NCI-H2196 treated with DMSO at 0.1 percent for 48 hours (cell line): ENCODE data around the gene KDM7A.
"Not testable (repeated sequence)": the region's sequence is repeated elsewhere in the genome, so short reads cannot be mapped to it uniquely, and the experiment has no call there.

Experiments used
- DNase-seq: peaks from one replicate; lab custom pipeline; 2025; ENCODE audit not compliant: unreplicated experiment; lab: John Stamatoyannopoulos, UW

Gene KDM7A

DNA sequence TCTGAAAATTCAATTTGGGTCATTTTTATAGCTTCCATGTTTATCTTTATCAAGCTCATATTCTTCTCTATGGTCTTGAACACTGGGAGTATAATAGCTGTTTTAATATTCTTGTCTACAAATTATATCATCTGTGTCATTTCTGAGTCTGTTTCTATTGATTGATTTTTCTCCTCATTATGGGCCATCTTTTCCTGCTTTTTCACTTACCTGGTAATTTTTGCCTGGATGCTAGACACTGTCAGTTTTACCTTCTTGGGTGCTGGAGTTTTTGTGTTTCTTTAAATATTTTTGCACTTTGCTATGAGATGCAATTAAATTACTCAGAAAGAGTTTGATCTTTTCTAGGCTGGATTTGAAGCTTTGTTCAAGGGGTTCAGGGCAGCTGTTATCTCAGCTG is 26.8 kb upstream of the KDM7A start:
- no peak for DNase-seq

DNA sequence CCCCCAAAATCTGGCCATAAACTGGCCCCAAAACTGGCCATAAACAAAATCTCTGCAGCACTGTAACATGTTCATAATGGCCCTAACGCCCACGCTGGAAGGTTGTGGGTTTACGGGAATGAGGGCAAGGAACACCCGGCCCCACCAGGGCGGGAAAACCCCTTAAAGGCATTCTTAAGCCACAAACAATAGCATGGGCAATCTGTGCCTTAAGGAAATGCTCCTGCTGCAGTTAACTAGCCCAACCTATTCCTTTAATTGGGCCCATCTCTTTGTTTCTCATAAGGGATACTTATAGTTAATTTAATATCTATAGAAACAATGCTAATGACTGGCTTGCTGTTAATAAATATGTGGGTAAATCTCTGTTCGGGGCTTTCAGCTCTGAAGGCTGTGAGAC is 26.2 kb upstream of the KDM7A start:
- not testable (repeated sequence) for DNase-seq

DNA sequence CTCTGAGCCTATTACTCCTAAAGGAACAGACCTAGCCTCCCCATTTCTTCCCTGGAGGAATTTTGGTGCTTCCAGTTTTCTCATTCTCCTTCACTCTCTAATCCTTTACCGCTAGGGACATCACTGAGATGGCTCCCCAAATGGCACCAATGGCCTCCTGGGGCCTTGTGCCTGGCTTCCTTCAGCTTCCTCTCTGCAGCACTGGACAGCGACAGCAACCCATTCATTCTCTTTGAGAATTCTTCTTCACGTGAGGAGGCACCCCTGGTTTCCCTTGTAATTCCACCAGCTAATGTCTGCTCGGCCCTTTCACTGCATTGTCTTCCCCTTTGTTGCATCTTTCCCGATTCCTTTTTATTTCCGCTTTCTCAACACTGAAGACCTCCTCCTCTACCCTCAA is 24.6 kb upstream of the KDM7A start:
- DNase-seq = no peak

- DNase-seq = no peak
These were observed 23.5 kb upstream of the KDM7A start for GRCh38 chr7:140200061-140200989.

DNA sequence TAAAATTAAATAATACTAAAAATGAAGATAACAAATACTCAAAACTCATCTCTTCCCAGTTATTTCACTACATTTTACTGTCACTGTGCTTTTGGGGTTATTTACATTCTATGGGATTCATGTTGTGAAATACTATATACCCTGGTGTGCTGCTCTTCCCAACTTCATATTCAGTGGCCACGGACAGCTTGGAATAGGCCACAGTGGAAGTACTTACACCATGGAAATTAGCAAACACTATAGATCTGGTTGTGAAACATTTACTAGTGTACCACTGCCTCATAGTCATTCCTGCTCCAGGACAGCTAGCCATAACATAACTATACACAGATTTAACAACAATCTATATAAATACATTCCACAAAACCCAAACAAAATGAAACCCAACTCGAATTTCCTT is 21.2 kb upstream of the KDM7A start:
- DNase-seq = no peak

GRCh38 chr7:140197218-140197890 is 20.6 kb upstream of the KDM7A start:
- no peak for DNase-seq

GRCh38 chr7:140196361-140197217 is 19.8 kb upstream of the KDM7A start:
- no peak for DNase-seq

GRCh38 chr7:140195859-140196258 is 19.1 kb upstream of the KDM7A start:
- DNase-seq = no peak

GRCh38 chr7:140192620-140193019 is 15.8 kb upstream of the KDM7A start:
- DNase-seq = no peak

- no peak for DNase-seq
These were observed 15.4 kb upstream of the KDM7A start for GRCh38 chr7:140192176-140192575.

- DNase-seq = no peak
These were observed 13.8 kb upstream of the KDM7A start for GRCh38 chr7:140190588-140190987.

DNA sequence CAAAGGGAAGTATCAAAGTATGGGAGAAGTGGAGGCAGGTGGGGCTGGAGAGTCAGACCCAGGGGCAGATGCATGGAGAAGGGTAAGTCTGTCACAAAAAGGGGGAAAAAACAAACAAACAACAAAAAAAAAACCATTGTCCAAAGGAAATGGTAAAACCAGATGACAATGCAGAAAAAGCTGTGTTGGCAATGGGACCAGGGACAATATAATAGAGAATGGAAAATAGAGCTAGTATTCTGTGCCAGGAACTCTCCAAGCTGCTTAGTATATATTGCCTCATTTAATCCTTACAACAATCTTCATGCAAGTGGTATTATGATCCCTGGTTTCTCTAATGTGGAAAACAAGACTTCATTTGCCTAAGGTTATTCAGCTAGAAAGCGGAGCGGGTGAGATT is 13.1 kb upstream of the KDM7A start:
- DNase-seq = no peak

- no peak for DNase-seq
These were observed 6.1 kb upstream of the KDM7A start for GRCh38 chr7:140182917-140183316.

DNA sequence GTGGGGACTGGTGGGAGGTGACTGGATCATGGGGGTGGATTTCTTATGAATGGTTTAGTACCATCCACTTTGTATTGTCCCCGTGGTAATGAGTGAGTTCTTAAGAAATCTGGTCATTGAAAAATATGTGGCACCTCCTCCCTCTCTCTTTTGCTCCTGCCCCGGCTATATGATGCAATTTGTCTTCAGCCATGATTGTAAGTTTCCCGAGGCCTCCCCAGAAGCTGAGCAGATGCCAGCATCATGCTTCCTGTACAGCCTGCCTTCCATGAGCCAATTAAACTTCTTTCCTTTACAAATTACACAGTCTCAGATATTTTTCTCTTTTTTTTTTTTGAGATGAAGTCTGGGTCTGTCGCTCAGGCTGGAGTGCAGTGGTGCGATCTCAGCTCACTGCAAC is 2.6 kb upstream of the KDM7A start:
- no peak for DNase-seq

GRCh38 chr7:140176122-140176701 is 571 bp downstream of the KDM7A start:
- no peak for DNase-seq

GRCh38 chr7:140175221-140176121 is 1.3 kb downstream of the KDM7A start:
- DNase-seq = peak; percentile 99

- DNase-seq = no peak
These were observed 2.6 kb downstream of the KDM7A start for GRCh38 chr7:140174217-140174616.

GRCh38 chr7:140170375-140170774 is 6.4 kb downstream of the KDM7A start:
- no peak for DNase-seq

GRCh38 chr7:140168816-140169215 is 8.0 kb downstream of the KDM7A start:
- no peak for DNase-seq

GRCh38 chr7:140165422-140165821 is 11.4 kb downstream of the KDM7A start:
- DNase-seq = no peak
